Measurements from ENCODE around the gene DTNBP1.
A peak's percentile ranks its signal among the peaks of the same experiment; 100 is the strongest.

Gene DTNBP1

GRCh38 chr6:15513131-15513771, 149.6 kb downstream of the DTNBP1 start:
- DNase-seq, result no peak

DNA sequence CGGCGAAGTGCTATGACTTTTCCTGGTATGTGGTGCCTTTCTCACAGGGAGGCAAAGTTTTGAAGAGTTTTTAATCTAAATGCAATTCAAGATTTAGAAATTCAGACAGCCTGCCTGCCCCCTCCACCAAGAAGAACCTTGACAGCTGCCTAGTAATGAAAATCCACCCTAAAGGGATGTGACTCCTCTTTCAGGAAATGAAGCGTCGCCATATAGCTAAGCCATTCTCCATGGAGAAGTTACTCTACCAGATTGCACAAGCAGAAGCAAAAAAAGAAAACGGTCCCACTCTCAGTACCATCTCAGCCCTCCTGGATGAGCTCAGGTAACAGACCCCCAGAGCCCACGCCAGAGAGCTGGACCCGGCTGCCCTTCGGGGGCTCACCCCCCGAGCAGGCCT, 150.1 kb downstream of the DTNBP1 start:
- DNase-seq, result no peak

DNA sequence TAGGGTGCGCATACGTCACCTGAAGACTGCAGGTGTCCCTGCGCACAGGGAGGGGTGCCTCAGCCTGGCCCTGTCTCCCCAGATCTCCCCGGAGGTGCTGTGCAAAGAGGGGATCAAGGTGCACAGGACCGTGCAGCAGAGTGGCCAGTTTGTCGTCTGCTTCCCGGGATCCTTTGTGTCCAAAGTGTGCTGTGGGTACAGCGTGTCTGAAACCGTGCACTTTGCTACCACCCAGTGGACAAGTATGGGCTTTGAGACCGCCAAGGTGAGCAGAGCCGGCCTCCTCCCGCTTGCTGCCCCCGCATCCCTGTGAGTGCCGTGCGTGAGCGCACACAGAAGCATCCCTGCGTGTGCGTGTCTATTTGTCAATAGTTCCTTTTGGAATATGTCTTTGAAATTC, 150.7 kb downstream of the DTNBP1 start:
- no peak for DNase-seq

- DNase-seq, result no peak
Measured at GRCh38 chr6:15511248-15512125, 151.3 kb downstream of the DTNBP1 start.

GRCh38 chr6:15510536-15511247, 152.1 kb downstream of the DTNBP1 start:
- DNase-seq, result no peak

GRCh38 chr6:15510121-15510520, 152.7 kb downstream of the DTNBP1 start:
- no peak for DNase-seq

GRCh38 chr6:15509335-15509933, 153.4 kb downstream of the DTNBP1 start:
- no peak for DNase-seq

DNA sequence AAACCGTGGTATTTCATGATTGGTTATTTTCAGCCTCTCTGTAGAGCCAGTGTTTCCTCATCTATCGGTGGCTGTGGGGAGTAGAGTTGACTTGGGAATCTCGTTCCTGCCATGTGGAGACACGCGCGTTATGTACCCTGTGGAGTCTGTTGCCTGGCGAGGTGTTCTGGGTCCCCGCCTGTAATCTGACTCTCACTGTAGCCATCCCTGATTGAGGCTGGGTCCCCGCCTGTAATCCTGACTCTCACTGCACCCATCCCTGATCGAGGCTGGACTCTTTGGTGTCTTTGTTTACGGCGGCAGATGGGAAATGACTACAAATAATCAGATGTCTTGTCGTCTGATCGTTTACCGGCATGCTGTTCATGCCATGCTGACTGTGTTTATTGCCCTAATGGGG, 153.9 kb downstream of the DTNBP1 start:
- DNase-seq, result no peak

DNA sequence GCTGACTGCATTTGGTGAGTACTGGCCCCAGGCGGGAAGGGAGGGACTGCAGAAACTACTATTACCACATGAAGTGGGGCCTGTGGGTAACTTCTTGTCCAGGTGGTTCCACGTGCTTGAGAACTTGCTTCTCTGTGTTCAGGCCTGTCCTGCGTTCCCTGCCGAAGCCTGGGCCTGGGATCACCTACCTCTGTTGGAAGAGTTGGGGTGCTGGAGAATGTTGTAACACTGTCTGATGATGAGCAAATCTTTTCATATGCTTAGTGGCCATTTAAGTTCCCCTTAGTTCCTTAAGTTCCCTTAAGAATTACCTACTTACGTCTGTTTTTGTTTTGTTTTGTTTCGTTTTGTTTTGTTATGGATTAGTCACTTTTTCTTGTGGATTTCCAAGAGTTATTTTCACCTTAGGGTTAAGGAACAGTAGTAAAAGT, 154.4 kb downstream of the DTNBP1 start:
- no peak for DNase-seq

DNA sequence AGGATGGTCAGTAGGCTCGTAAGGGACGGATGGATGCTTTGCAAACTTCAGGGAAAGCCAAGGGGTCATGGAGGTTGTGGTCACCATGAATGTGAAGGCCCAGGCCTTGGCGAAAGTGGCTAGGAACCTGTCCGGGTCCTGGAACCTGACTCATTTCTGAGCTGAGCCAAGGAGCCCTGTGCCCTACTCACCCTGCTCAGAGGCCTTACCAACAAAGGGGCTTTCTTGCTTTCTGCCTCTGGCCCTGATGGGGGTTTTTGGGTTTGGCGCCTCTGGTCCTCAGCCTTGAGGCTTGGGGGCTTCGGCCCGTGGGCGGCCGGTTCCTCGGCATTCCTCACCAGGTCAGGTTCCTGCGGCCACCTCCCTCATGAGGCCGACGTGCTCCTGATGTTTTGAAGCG, 155.1 kb downstream of the DTNBP1 start:
- DNase-seq, result no peak

DNA sequence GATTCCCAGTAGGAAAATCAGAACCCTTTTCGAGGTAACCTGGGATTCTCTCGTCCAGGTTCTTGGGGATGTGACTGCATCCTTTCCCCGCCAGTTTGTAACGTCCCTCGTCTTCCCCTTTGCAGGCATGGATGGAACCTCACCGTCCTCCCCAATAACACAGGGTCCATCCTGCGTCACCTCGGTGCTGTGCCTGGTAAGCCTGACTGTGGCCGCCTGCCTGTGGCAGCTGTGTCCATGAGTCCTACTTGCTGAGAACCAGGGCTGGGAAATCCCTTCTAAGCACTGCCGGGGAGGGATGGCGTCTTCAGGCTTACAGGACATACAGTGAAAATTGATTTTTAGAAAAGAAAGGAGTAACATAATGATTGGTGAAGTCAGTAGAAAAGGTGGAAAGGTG, 155.6 kb downstream of the DTNBP1 start:
- DNase-seq, result no peak

DNA sequence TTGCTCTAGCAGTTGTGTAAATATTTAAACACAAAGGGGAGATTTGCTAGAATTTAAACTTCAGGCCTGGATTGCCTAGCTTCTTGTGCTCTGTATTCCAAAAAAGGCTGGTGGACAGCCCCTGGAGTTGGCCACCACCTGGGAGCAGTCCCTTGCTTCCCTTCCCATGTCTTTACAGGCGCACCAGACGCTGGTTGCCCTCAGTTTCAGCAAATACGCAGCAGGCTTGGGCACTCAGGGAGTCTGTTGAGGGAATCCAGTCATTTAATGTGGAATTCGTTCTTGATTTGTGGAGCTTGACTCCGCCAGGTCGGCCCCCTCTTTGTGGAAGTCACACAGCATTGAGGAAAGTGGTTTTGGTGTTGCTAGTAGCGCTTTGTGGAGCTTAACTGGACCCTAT, 156.8 kb downstream of the DTNBP1 start:
- no peak for DNase-seq

GRCh38 chr6:15505463-15505918, 157.3 kb downstream of the DTNBP1 start:
- no peak for DNase-seq

DNA sequence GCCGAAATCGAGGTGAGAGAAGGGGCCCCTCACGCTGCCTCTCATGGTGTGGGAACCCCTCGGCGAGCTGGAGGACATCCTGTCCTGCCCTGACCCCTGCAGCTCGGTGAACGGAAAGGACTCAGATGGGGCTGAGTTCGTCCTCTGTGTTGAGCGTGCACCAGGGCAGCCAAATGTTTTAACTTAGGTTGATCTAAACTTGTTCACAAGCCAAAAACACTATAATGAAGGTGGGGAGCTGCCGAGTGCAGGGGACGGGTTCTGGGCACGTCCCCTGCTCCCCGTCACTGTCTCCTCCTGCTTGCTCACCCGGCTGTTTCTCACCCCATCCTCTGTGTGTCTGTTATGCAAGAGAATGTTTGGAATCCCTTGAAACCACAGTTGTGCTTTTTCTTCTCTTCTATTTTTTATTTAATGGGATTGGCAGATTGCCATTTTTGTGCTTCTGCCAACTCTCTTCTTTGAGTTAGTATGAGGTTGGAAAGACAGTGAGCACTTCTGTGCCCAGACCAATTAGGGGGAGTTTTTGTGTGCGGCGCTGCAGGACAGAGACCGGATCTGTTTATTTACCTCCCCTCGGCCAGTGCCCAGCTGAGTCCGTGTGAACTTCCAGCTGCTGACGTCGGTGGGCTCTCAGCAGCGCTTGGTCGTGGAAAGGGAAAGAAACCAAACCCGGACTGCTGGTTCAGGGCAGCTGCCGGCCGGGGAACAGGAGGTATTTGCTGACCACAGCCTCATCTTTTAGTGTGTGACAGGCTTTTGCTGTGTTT, 158.1 kb downstream of the DTNBP1 start:
- DNase-seq, result peak; percentile 97

DNA sequence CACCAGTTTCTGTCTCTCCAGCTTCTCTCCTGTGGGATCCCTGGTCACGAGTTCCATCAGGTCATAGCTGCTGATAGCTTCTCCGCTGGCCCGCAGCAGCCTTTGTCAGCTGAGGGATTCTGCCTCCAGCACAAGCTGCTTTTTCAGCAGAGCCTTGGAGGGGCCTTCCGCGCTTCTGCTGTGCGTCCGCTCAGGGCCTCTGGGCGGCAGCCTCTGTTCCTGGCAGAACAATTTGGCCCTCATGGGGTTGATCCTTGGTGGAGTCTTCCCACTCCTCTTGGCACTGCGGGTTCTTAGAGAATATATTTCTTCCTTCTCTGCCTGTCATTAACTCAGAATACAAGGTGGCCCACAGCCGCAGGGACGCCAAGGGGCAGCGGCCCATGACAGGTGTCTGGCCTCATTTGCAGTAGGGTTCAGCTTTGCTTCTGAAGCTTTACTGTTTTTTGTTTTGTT, 158.8 kb downstream of the DTNBP1 start:
- DNase-seq, result no peak

DNA sequence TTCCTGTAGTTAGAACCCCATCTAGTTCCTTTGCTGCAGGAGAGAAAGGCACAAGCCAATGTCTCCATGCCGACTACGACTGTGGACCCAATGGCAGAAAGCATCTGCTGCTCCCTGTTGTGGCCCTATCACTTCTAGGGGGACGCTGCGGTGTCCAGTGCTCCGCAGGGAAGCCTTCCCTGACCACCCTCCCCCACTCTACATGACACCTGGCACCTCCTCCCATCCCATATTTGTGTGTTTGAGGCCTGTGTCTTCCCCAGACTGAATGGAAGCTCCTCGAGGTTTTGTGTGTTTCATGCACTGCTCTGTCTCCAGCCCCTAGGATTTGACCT, 159.5 kb downstream of the DTNBP1 start:
- DNase-seq, result no peak

DNA sequence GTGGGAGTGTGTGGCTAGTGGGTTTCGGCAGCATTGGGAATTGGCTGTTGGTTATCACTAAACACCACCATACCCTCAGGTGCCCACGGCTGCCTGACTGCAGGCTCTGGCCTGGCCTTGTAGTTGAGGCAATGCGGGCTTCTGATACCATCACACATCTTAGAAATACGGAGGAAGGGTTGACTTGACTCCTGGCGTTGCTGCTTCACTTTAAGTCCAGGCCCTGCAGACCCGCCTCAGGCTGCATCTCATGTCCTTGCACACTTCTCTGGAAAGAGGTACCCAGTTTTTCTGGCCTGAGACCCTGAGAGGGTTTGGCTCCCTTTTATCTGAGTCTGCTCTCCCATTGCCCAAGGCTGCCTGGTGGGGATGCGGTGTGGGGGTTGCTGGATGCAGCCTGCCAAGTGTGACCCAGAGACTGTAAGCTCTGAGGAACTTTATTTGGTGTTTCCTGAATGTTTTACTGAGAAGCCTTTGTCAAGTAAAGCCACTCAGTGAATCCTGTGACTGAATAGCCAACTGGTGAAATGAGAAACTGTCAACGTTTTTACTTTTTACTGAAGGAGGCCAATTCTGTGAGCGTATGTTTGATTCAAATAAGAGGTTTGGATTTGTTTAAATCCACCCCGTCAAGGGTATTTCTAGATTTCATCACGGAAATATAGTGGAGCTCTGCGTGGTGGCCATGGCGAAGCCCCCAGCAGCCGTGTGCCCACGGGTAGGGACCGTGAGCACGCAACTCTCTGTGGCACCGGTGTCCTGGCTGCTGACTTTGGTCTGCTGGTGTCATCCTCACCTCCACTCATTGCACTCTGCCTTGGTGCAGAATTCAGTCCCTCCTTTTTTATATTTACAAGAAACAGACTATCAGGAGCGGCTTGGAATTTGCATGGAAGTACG, 160.1 kb downstream of the DTNBP1 start:
- DNase-seq, result no peak

GRCh38 chr6:15501826-15502445, 160.9 kb downstream of the DTNBP1 start:
- DNase-seq, result peak; percentile 71

- no peak for DNase-seq
Measured at GRCh38 chr6:15500901-15501825, 161.7 kb downstream of the DTNBP1 start.
